Hepatocyte (in vitro differentiated cells): ENCODE results near the gene PRDX5. TPM values are rescaled to one million over a fixed set of nuclear protein-coding genes. Genes with fewer than 3 reads are reported as not detected.

Experiments
- DNase-seq: peaks from one replicate; pipeline ENCODE4 v3.0.0-alpha.2; 2016; ENCODE audit warnings: low spot score
- H2AFZ ChIP-seq: fragments of 200-600 bp; sonication (generic); 2 replicates; pipeline ENCODE4 v1.6.0; 2016; ENCODE audit warnings: antibody characterized with exemption, mild to moderate bottlenecking
- H3K27ac ChIP-seq: fragments of 200-600 bp; sonication (generic); 2 replicates; pipeline ENCODE4 v1.5.1; 2016; ENCODE audit warnings: mild to moderate bottlenecking
- H3K27me3 ChIP-seq: fragments of 200-600 bp; sonication (generic); 2 replicates; pipeline ENCODE4 v1.6.1; 2016
- H3K36me3 ChIP-seq: fragments of 200-600 bp; sonication (generic); replicated peaks from 2 replicates; pipeline ENCODE4 v1.5.1; 2016; ENCODE audit warnings: low read depth; ENCODE audit not compliant: insufficient read depth
- H3K4me1 ChIP-seq: fragments of 200-600 bp; sonication (generic); 2 replicates; pipeline ENCODE4 v1.5.1; 2016; ENCODE audit warnings: mild to moderate bottlenecking, moderate library complexity; ENCODE audit not compliant: insufficient read depth
- H3K4me2 ChIP-seq: fragments of 200-600 bp; sonication (generic); 2 replicates; pipeline ENCODE4 v1.6.0; 2016
- H3K4me3 ChIP-seq: fragments of 200-600 bp; sonication (generic); 2 replicates; pipeline ENCODE4 v1.5.1; 2016; ENCODE audit warnings: mild to moderate bottlenecking
- H3K79me2 ChIP-seq: fragments of 200-600 bp; sonication (generic); 2 replicates; pipeline ENCODE4 v1.6.0; 2017; ENCODE audit warnings: mild to moderate bottlenecking
- H3K9me2 ChIP-seq: fragments of 200-600 bp; sonication (generic); replicated peaks from 2 replicates; pipeline ENCODE4 v1.6.0; 2017; ENCODE audit warnings: mild to moderate bottlenecking; ENCODE audit not compliant: insufficient read depth
- H3K9me3 ChIP-seq: fragments of 200-600 bp; sonication (generic); 2 replicates; pipeline ENCODE4 v1.5.1; 2016; ENCODE audit warnings: low read depth, mild to moderate bottlenecking
- H4K20me1 ChIP-seq: fragments of 200-600 bp; sonication (generic); 2 replicates; pipeline ENCODE4 v1.6.0; 2016; ENCODE audit warnings: mild to moderate bottlenecking; ENCODE audit not compliant: insufficient read depth, poor library complexity, severe bottlenecking
- EZH2 ChIP-seq: fragments of 200-600 bp; sonication (generic); IDR thresholded peaks from 2 replicates; pipeline ENCODE4 v1.6.1; 2016; ENCODE audit warnings: antibody characterized with exemption, mild to moderate bottlenecking, borderline replicate concordance
- EZH2phosphoT487 ChIP-seq: fragments of 200-600 bp; sonication (generic); IDR thresholded peaks from one replicate; pipeline ENCODE4 v1.6.1; 2018; ENCODE audit warnings: antibody characterized with exemption, mild to moderate bottlenecking, low read depth, moderate library complexity; ENCODE audit not compliant: unreplicated experiment, severe bottlenecking
- WGBS: methylation state at CpG from one replicate; pipeline ENCODE4 v1.1.6; 2016; ENCODE audit warnings: low lambda C conversion rate; ENCODE audit errors: missing lambda C conversion rate; 5-methylcytosine and 5-hydroxymethylcytosine counted together
- polyA plus RNA-seq: library from polyadenylated mRNA; unstranded; fragments of >200 nt; fragmentation: Nextera tagmentation; extraction: Ambion mirVana; gene quantifications from 2 replicates; pipeline ENCODE4 v1.2.1, GENCODE V29; 2016
- total RNA-seq: library from RNA; depleted of rRNA; stranded (reverse); fragments of >200 nt; gene quantifications from 2 replicates; pipeline ENCODE4 v1.2.3, GENCODE V29; 2014
- TF ChIP-seq, protein P1 (sequence below): fragments of 200-600 bp; sonication (generic); IDR thresholded peaks from 2 replicates; pipeline ENCODE4 v1.5.1; 2016; ENCODE audit warnings: antibody characterized with exemption, mild to moderate bottlenecking; ENCODE audit not compliant: poor library complexity

PRDX5 gene
- total and polyA plus RNA-seq, 2 experiments from 2014 or later: 267 to 517 TPM

- H3K4me2 ChIP-seq: no peak overlapping the region
- H3K4me3 ChIP-seq: no peak overlapping the region
- no peaks in the 10 kb centered on the region for H3K9me2 ChIP-seq
- TF ChIP-seq EZH2 (no peak), EZH2phosphoT487 (no peak)
- TF ChIP-seq, protein P1, sequence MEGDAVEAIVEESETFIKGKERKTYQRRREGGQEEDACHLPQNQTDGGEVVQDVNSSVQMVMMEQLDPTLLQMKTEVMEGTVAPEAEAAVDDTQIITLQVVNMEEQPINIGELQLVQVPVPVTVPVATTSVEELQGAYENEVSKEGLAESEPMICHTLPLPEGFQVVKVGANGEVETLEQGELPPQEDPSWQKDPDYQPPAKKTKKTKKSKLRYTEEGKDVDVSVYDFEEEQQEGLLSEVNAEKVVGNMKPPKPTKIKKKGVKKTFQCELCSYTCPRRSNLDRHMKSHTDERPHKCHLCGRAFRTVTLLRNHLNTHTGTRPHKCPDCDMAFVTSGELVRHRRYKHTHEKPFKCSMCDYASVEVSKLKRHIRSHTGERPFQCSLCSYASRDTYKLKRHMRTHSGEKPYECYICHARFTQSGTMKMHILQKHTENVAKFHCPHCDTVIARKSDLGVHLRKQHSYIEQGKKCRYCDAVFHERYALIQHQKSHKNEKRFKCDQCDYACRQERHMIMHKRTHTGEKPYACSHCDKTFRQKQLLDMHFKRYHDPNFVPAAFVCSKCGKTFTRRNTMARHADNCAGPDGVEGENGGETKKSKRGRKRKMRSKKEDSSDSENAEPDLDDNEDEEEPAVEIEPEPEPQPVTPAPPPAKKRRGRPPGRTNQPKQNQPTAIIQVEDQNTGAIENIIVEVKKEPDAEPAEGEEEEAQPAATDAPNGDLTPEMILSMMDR: no peak
- no peaks in the 10 kb centered on the region for H4K20me1 ChIP-seq
- H2AFZ ChIP-seq: no peak overlapping the region
- H3K27ac ChIP-seq: no peak overlapping the region
- H3K27me3 ChIP-seq: peaks cover 22% of the 10 kb centered on the region
- H3K36me3 ChIP-seq: no peaks in the 10 kb centered on the region
- H3K79me2 ChIP-seq: peaks cover 13% of the 10 kb centered on the region
- DNase-seq: no peak
- no peaks in the 10 kb centered on the region for H3K9me3 ChIP-seq
- WGBS: 93% methylated on average over 9 of the region's 9 CpGs
- peaks cover 12% of the 10 kb centered on the region for H3K4me1 ChIP-seq
These were observed 31.1 kb upstream of the PRDX5 start for GRCh38 chr11:64286801-64287159.

- 97% methylated on average over 33 of the region's 33 CpGs for WGBS
- H3K9me3 ChIP-seq: no peaks in the 10 kb centered on the region
- H3K4me2 ChIP-seq: no peak overlapping the region
- H3K4me3 ChIP-seq: no peak overlapping the region
- H3K27me3 ChIP-seq: peaks cover 33% of the 10 kb centered on the region
- no peak overlapping the region for H3K27ac ChIP-seq
- DNase-seq: no peak
- H3K79me2 ChIP-seq: peaks cover 13% of the 10 kb centered on the region
- peaks cover 16% of the 10 kb centered on the region for H3K4me1 ChIP-seq
- no peaks in the 10 kb centered on the region for H3K9me2 ChIP-seq
- no peak overlapping the region for H2AFZ ChIP-seq
- H3K36me3 ChIP-seq: no peaks in the 10 kb centered on the region
- TF ChIP-seq EZH2phosphoT487 (no peak), EZH2 (no peak)
- TF ChIP-seq, protein P1: no peak
- H4K20me1 ChIP-seq: no peaks in the 10 kb centered on the region
These were observed 30.1 kb upstream of the PRDX5 start for GRCh38 chr11:64287676-64288352.

DNA sequence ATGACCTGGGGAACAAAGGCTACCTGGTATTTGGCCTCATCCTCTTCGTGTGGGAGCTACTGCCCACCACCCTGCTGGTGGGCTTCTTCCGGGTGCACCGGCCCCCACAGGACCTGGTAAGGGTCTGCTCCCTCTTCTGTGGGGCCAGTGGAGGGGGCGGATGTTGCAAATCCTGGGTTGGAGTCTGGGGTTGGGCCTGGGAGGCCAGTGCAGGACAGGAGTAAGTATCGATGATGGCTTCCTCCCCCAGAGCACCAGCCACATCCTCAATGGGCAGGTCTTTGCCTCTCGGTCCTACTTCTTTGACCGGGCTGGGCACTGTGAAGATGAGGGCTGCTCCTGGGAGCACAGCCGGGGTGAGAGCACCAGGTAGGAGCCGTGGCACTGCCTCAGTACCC, 29.6 kb upstream of the PRDX5 start:
- no peak overlapping the region for H3K4me2 ChIP-seq
- H3K36me3 ChIP-seq: no peaks in the 10 kb centered on the region
- H3K79me2 ChIP-seq: peaks cover 7% of the 10 kb centered on the region
- no peak overlapping the region for H2AFZ ChIP-seq
- H3K9me3 ChIP-seq: no peaks in the 10 kb centered on the region
- no peaks in the 10 kb centered on the region for H4K20me1 ChIP-seq
- TF ChIP-seq, protein P1: no peak
- TF ChIP-seq EZH2phosphoT487 (no peak), EZH2 (no peak)
- peaks cover 38% of the 10 kb centered on the region for H3K27me3 ChIP-seq
- no peak overlapping the region for H3K27ac ChIP-seq
- no peak for DNase-seq
- no peaks in the 10 kb centered on the region for H3K9me2 ChIP-seq
- 93% methylated on average over 5 of the region's 9 CpGs for WGBS
- no peak overlapping the region for H3K4me3 ChIP-seq
- H3K4me1 ChIP-seq: peaks cover 16% of the 10 kb centered on the region
